GM19438 (cell line): ENCODE data around the gene DPP6.
"Not testable (repeated sequence)": the region's sequence is repeated elsewhere in the genome, so short reads cannot be mapped to it uniquely, and the experiment has no call there.

ENCODE experiments used
- ATAC-seq: cut with Tn5 transposase; IDR thresholded peaks from one replicate; pipeline ENCODE4 v1.9.1; 2021; ENCODE audit warnings: low read depth; ENCODE audit not compliant: unreplicated experiment

DPP6 gene

DNA sequence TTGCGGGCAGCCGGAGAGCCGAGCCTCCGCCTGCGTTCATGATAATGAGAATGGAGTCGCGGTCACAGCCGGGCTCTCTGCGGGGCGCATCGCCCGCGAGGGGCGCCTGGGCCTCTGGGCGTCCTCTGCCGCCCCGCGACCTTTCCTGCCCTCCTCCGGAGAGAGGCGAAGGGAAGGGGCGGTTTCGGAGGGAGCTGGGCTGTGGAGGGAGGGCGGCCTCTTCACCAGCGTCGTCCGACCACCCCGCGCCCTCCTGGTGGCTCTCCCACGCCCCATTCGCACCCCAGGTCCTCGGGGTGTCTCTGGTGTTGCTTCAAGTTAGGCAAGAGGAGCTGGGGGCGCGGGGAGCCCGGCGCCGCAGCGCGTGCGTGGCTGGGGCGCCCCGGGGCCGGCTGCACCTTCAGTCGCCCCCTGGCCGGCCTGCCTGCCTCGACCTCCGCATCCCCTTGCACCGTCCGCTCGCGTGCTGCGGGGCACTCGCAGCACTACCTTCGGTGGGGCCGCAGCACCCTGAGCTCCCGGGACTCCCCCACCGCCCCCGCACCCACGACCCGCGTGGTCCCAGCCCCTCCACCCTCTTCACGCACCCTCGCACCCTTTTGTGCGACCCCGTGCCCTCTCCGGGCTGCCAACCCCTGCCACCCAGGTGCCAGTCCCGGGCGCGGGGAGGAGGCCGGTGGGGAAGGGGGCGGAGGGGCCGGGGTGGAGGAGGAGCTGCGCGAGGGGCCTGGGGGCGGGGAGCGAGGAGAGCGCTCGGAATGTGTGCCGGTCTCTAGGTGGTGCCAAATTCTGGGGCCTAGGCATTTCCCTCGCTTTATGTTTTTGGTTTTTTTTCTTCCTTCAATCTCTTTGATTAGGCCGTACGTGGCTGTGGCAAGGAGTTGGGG is at the start of gene DPP6:
TSS of gene DPP6 (plus strand) at position 756 of the 887 bp plus-strand sequence.
- ATAC-seq: not testable (repeated sequence)

DNA sequence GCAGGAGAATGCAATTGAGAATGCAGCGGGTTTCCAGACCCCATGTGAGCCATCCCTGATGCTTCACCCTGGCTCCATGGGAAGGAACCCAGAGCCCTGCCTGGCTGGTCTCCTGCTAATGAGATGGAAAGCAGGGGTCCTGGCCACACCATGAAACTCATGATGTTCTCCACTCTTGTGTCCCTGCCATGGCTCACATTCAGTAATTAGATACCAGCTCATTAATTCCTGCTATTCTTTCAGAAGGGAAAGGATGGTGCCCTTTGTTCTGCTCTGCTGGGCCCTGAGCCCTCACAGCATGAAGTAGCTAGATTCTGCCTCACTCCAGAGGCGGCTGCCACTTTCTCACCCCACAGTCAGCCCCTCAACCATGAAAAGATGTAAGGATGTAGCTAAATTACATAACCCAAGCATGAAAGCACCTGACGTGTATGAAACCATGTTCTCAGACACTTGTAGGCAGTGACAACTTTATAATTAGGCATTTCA is 42.7 kb upstream of the DPP6 start:
- ATAC-seq: not testable (repeated sequence)

DNA sequence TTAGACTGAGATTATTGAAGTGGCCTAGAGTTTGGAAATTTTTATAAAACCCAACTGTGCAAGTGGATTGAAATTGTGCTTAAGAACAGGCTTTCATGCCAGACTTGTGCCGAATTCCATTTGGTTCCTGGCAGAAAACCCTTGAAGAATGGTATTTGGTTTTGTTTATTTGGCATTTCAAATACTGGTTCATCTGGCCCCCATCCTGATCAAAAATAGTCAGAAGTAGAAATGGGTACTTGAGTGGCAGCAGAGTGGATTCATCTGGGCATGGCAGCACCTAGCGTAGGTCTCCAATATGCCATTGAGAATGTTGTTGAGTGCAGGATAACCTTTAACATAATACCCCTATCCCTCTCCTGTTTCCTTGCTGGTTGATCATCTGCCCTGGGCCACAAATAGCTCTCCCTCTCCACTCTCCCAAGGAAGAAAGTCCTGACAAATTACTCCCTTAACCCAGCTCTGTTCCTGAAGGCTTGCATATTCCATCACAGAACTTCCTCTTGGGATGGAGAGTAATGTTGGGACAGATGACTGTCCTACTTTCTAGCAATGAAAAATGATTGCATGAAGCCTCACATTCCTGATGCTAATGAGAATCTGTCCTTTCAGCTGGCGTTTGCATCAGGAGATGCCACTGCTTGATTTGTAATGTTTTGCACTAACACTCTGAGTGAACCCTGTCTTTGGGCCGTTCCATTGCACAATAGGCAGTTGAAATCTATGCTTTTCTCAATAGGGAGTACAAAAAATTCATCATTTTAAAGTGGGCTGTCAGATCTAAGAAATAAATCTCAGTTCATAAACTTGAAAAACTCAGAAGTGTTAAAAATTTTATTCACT is 41.3 kb upstream of the DPP6 start:
- ATAC-seq: not testable (repeated sequence)

DNA sequence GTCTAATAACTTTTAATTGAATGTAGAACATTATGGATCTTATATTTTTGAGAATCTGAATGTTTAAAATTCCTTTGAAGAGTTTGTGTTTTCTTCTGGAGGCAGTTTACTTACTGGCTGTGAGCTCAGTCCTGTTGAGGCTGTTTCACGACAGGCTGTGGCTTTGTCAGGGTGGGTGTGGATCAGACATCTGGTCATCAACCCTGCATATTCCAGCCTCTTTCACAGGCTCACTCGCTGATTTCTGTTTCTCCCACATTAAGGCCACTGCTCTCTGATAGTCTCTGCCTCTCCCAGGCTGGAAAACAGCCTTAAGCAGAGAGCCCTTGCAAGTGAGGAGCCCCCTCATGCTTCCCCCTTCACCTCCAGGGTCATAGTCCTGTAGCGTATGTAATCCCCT is 39.4 kb upstream of the DPP6 start:
- ATAC-seq: not testable (repeated sequence)

DNA sequence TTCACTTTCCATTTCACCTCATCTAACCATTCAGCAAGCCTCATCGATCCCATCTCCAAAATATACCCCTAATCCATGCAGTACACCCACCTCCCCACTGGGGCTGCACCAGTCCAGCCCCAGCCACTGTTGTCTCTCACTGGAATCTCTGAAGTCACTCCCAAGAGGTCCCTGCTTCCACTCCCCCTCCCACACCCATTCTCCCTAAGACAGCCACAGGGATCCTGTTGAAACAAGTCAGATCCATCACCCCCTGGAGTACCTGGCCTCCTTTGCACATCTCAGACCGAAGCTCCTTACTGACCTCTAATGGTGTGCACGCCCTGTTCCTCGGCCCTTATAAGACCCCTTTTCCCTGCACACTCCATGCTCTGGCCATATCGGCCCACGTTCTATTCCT is 36.6 kb upstream of the DPP6 start:
- ATAC-seq: not testable (repeated sequence)

DNA sequence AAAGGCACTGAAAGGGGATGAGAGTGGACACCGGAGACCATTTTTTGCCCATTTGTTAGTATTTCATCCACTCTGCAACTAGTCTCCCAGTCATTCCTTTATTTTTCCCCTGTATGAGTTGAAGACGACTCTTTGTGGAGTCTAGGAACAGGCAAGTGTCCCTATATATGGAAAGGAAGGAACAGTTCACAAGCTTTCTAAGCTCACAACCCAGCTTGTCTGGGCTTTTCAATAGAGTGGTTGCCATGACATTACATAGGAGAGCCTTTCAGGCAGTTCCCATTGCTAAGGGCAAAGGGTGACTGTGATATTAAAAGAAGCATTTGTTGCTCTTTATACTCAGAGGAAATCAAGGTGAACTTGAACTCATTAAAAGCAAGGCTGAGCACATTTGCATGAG is 33.8 kb upstream of the DPP6 start:
- not testable (repeated sequence) for ATAC-seq

DNA sequence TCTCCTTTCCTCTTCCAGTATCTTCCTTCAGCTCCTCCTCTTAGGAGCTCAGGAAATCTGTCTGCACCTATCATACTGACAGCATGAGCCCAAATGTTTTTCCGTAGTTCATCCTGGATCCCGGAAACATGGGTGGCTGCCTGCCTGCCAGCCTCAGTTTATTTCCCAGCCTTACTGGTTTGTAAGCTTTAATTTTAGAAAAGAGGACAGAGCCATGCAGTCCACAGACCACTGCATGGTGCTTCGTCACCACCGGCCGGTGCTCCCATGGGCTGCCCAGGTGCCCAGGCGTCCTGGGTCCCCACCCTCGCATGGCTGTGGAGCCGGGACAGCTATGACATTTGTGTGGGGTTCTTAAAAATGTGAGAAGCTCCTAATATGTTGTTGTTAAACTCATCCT is 24.4 kb upstream of the DPP6 start:
- not testable (repeated sequence) for ATAC-seq

DNA sequence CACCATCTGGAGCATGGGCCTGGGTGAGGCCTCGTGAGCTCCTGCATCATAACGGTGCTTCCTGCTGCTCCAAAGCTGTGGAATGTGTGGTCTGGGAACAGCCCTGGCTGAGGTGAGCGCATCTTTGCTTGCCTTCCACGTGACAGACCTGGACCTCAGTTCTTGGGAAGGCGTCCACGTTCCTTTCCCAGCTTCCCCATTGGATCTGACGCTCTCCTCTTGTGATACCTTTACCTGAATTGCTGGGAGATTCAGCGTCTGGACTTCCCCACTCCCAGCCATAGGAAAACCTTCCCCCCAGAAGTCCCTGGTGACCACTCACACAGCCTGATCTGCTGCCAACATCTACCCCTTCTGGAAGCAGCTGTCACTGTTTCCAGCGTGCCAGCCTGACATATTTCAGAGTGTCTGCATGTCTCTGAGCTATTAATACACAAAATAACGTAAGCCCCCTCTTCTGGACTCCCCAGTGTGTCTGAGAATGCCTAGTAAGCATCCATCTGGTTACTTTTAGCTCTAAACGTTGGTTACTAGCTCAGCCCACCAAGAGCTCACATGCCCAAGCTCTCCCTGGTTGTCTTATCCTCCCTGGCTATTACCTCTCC is 21.6 kb upstream of the DPP6 start:
- not testable (repeated sequence) for ATAC-seq

DNA sequence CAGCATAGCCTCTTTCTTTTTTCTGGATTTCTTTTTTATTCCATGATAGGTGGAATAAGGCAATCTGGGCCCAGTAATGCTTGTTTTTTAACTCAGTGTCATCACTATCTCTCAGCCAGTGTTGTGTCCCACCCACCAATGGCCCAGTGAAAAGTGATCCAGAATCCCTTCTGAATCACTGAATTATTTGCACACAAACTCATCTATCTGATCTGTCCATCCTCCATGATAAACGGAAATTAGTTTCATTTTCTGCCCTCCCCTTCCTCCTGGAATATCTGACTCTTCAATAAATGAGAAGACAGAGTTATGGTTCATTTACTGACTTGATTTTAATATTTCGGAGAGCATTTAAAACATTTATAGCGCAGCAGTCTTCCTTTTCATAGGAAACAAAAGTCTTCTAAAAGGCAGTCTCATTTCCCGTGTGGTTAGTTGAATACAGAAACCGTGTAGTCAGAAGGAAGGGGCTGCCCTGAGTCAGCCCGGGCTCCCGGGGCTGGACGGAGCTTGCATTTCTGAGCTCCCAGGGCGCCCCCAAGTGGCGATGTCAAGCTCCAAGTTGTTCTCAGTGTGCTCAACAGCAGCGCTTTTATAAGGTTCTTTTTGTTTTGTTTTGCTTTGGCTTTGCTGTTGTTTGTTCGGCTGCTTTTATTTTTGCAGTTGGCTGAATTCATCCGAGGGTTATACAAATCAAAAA is 12.6 kb upstream of the DPP6 start:
- ATAC-seq: peak; percentile 68

DNA sequence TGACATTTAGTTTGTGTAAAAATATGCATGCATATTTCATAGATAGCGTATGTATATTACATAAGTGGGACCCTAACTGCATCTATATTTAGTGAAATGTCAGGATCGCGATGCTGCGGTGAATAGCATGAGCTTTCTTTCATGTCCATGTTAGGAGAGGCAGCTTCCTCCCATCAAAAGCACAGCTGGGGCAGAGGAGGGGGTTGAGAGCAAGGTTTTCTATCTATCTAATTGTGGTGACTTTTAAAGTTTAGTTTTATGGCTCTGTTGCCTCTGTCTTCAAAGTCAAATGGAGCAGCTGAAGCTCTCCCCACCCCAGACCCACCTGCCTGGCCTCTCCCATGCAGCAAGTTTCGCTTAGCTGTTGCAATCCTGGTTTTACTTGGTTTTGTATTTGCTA is 1.8 kb upstream of the DPP6 start:
- not testable (repeated sequence) for ATAC-seq

DNA sequence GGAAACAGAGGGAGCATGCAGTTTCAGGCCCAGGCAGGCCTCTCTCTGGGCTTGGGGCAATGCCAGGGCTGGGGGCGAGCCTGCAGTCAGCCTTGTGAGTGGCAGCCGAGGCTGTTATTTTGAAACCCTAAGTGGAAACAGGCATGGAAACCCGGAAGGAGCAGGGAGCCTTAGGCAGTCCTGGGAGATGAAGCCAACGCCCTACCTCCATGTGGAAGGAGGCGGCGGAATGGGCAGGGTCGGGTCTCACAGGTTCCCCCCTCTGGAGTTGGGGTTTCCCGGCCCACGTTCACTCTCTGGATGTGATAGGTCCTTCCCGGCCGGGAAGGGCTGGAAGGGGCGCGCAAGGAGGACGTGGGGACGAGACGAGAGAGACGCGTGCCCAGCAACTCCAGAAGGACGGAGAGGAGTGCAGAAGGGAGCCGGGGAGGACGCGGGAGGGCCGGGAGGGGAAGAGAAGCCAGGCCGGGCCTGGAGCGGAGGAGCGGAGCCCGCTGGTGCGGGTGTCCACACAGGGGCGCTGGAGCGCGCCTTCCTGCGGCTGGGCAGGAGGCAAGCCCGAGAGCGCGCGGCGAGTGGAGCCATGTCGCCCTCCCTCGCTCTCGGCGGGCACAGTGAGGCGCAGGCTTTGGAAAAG is 1.1 kb upstream of the DPP6 start:
- ATAC-seq: not testable (repeated sequence)

DNA sequence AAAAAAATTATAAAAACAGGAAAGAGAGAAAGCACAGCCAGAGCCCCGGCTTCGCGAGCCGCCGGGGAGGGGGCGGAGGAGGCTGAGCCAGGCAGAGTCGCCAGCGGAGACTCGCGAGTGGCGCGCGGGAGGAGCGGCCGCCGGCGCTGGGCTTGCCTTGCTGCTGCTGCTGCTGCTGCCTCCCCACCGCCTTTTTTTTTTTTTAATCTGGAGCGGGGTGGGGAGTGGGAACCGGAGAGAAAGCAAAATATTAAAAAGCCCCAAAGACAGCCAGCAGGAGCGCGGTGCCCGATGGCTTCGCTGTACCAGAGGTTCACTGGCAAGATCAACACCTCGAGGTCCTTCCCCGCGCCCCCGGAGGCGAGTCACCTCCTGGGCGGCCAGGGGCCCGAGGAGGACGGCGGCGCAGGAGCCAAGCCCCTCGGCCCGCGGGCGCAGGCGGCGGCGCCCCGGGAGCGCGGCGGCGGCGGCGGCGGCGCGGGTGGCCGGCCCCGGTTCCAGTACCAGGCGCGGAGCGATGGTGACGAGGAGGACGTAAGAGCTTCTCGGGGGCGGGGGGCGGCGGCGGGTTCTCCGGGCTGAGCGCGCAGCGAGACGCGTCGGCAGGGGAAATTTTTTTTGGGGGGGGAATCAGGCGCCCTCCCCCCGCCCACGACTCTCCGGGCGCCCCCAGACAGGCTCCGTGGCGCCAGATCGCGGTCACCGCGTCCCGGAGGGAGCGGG is 493 bp downstream of the DPP6 start:
- not testable (repeated sequence) for ATAC-seq

DNA sequence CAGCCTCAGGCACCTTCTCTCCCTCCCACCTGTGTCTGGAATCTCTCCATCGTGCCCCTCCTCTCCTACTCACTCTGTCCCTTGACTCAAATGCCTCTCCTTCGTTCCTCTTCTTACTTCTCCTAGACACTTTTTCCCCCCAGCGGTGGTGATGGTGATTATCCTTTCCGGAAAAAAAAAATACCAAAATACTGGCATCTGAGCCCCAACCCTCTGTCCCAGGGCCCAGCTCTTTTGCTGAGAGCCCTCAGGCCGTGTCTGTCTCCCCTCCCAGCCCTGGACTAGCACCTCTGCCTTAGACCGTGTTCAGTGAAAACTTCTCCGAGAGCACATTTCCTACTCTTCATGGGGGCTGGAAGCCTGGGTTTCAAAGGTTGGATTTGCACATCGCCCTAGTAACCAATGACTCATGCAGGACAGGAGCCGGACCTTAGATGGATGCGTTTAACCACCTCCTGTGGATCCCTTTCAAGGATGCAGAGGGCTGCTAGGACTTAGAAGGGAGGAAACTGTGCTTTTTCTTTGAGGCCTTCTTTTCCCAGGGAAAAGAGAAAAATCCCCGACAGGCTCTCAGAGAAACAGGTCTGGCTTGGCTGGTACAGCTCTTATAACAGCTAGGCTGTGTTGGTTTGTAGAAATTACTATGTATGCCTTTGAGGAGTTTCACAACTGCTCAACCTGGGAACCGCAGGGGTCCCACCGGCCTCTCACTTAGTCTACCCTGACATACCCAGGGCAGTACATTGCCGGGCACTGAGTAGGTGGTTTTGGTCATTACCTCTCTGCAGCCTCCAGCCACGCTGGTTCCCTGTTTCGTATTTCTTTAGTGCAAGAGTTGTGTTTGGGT is 1.5 kb downstream of the DPP6 start:
- ATAC-seq: not testable (repeated sequence)

DNA sequence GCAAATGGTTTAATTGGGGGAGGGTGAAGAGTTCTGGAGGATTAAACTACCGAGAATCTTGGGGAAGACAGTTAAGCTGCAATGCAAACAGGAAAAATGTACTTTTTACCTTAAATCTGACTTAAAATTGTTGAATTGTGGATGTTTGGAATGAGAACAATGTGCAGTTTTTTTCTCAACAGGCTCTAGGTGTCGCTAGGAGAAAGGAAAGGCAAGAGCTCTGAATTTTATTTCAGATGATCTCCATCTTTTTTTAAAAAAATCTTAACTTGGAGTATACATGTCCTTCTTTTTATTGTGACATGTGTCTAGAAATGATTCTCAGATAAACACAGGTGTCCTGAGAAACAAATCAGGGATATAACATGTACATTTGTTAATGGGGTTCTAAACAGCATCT is 2.5 kb downstream of the DPP6 start:
- not testable (repeated sequence) for ATAC-seq

DNA sequence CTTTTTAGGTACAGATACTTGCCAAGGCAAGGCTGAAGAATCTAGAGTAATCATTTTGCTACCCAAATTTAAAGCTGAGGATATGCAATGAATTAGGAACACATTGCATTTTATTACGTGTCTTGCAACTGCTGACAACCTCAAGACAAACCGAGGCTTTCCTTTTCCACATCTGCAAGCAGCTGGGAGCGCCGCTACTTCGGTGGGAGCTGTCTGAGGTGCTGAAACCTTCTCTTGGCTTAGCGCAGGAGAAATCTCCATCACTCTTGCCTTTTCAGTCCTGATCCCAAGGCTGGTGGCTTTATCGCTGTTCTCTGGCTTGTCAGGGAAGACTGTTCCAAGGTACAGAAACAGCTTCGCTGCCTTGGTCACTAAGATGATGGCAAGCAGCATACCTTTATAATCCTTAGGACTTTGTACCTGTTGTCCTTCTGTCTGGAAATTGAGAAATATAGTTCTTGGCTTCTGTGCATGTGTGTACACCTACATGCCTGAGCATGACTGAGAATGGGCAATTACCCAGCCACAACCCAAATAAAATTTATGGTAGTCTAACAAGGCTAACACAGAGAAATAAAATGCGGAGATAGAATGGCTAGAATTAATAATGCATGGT is 3.4 kb downstream of the DPP6 start:
- not testable (repeated sequence) for ATAC-seq

DNA sequence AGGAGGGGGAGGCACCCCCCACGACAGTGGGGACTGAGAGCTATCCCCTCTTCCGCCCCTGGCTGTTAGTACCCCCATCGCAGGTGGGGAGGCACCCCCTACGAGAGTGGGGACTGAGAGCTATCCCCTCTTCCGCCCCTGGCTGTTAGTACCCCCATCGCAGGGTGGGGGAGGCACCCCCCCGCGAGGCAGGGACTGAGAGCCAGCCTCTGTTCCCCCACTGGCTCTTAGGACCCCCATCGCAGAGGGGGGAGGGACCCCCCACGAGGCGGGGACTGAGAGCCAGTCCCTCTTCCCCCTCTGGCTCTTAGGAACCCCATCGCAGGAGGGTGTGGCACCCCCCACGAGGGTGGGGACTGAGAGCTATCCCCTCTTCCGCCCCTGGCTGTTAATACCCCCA is 6.6 kb downstream of the DPP6 start:
- not testable (repeated sequence) for ATAC-seq

DNA sequence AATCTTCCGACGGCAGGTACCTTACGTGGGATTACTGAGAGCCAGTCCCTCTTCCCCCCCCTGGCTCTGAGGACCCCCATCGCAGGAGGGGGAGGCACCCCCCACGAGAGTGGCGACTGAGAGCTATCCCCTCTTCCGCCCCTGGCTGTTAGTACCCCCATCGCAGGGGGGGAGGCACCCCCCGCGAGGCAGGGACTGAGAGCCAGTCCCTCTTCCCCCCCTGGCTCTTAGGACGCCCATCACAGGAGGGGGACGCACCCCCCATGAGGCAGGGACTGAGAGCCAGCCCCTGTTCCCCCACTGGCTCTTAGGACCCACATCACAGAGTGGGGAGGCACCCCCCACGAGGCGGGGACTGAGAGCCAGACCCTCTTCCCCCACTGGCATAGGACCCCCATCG is 8.4 kb downstream of the DPP6 start:
- ATAC-seq: not testable (repeated sequence)

DNA sequence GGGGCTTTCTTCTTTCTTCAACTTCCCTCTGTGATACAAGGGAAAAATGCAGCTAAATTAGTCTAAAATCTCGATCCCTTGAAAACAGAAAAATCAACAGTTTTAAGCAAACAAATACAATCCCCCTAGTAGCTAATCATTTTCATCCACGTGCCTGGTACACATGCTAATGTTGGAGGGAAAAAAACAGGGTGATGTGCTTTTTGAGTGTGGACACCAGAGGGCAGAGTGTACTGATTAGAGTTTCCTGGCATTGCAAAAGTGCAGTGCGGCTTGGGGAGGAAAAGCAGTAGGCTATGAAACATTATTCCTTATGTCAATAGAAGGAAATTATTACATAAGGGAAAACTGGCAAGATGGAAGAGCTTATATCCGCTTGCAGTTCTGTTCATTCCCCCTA is 19.6 kb downstream of the DPP6 start:
- ATAC-seq: not testable (repeated sequence)
